Frontal cortex (tissue), 4 donors: ENCODE data around the gene MED27. TPM values are rescaled to one million over a fixed set of nuclear protein-coding genes. Genes with fewer than 3 reads are reported as not detected.

Experiments used
- DNase-seq, 2 donors: peaks; one replicate each; pipeline ENCODE4 v3.0.0; 2012; ENCODE audit warnings: low spot score in 2 of 2
- FAIRE-seq: peaks from 2 replicates; lab custom pipeline; 2012; peaks lifted over from hg19 to GRCh38; lab: Jason Lieb, UNC
- total RNA-seq: library from RNA; depleted of rRNA; stranded (reverse); fragments of >200 nt; gene quantifications from one replicate; pipeline ENCODE4 v1.2.3, GENCODE V29; 2014
- donor health status: control.
- donor health status: control.
- donor health status: control.

MED27 gene
- total RNA-seq, 1 donor from 2014 or later, result 11.8 TPM

DNA sequence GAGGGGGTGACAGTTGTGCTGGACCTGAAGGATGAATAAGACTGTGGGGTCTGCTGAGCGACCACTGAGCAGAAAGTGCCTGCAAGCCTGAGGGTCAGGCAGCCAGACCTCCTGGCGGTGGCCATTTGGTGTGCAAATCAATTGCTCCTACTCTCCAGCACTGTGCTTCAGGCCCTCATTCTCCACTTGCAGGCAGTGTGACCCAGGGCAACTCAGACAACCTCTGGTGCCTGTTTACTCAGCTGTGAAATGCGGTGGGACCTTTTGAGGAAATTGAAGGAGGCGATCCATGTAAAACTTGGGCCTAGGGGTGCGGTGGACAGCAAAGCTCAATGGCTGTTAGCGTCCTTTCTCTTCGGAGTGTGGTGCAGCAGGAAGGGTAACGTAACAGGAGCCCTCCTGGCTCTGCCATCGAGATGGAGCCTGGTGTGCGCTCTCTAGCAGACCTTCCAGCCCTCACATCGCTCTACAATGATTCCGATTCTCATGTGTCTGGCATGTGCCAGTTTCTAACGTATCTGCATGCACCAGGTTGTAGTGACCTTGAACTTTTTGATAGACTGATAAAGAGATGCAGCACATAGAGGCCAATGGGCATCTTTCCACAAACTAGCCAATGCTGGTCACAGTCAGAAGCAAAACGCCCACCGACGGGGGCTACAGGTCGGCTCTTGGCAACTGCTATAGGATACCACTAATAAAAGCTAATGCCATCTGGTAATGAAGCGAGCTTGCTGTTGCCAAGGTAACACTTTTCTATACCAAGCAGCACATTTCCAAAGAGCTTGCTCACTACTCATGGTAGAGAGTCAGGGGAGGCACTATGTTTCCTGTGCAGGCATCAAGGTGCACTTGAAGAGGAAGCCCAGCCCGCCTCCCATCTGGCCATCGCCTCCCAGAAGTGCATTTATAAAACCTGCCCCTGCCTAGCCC is 180.1 kb downstream of the MED27 start:
- DNase-seq (no peak), FAIRE-seq (no peak)

- FAIRE-seq (no peak), DNase-seq (no peak)
Measured at GRCh38 chr9:131892902-131893500, 186.7 kb downstream of the MED27 start.

GRCh38 chr9:131892162-131892707 is 187.4 kb downstream of the MED27 start:
- no peak for FAIRE-seq

GRCh38 chr9:131891598-131891997 is 188.1 kb downstream of the MED27 start:
- no peak for DNase-seq
- no peak for FAIRE-seq

More at GRCh38 chr9:131892162-131892707, 187.4 kb downstream of the MED27 start:
- DNase-seq, result no peak

- no peak for FAIRE-seq
- DNase-seq, result no peak
Measured at GRCh38 chr9:131889437-131890251, 190.0 kb downstream of the MED27 start.

DNA sequence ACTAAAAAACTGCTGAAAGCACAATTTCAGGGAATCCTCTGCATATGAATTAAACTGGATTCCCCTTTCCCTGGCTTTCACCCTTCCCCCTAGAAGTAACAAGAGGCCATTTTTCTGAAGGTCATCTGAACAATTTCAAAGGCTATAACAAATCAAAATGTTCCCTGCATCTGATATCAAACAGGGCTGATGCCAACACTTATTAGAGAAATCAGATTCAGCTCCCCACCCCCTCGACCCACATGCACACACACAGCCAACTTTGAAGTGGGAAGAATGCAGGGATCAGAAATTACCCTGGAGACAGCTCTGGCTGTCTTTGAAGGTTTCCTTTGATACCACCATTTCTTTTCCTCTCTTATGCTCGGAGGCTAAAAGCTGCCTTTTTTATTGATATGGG is 190.7 kb downstream of the MED27 start:
- FAIRE-seq (no peak), DNase-seq (no peak)

- FAIRE-seq (no peak), DNase-seq (no peak)
Measured at GRCh38 chr9:131887680-131888079, 192.0 kb downstream of the MED27 start.

GRCh38 chr9:131886826-131887225 is 192.8 kb downstream of the MED27 start:
- no peak for FAIRE-seq
- DNase-seq, result no peak

GRCh38 chr9:131885144-131885609 is 194.5 kb downstream of the MED27 start:
- DNase-seq, result no peak
- no peak for FAIRE-seq

GRCh38 chr9:131884222-131884621 is 195.4 kb downstream of the MED27 start:
- DNase-seq (no peak), FAIRE-seq (no peak)

DNA sequence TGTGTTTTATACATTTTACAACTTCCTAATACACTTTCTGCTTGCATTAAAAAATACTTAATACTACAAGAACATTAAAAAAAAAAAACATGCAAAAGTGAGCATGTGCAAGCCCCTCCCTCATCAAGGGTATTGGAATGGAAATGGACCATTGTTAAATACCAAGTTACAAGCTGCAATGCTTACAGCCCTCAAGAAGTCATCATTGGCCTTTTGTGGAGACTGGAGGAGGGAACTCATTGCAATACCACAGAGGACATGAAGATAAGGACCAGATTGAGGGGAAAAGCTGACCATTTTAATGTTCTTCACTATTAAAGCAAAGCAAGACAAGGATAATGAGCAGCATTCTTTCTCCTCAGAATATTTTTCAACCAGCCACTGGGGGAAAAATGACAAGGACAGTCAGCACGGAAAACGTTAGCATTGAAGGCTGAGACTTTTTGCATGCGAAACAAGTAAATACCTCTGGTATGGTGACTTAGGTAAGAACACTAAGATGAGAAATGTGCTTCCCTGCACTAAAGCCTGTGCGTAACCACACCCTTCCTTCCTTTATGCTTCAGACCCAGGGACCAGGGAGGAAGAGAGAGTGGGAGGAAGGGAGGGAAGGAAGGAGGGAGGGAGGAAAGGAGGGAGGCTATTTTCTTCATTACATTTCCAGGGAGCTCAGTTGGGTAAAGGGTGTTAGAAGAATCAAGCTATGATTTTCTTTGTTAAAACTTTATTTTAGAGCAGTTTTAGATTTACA is 198.7 kb downstream of the MED27 start:
- no peak for FAIRE-seq

GRCh38 chr9:131879911-131880290 is 199.8 kb downstream of the MED27 start:
- no peak for DNase-seq

More for the DNA sequence above, 198.7 kb downstream of the MED27 start:
- no peak for DNase-seq

GRCh38 chr9:131879181-131879910 is 200.3 kb downstream of the MED27 start:
- FAIRE-seq (no peak), DNase-seq (no peak)

More at GRCh38 chr9:131879911-131880290, 199.8 kb downstream of the MED27 start:
- FAIRE-seq, result no peak

GRCh38 chr9:131876486-131876885 is 203.2 kb downstream of the MED27 start:
- DNase-seq (no peak), FAIRE-seq (no peak)

- DNase-seq, result no peak
- FAIRE-seq, result no peak
Measured at GRCh38 chr9:131875828-131876485, 203.7 kb downstream of the MED27 start.

DNA sequence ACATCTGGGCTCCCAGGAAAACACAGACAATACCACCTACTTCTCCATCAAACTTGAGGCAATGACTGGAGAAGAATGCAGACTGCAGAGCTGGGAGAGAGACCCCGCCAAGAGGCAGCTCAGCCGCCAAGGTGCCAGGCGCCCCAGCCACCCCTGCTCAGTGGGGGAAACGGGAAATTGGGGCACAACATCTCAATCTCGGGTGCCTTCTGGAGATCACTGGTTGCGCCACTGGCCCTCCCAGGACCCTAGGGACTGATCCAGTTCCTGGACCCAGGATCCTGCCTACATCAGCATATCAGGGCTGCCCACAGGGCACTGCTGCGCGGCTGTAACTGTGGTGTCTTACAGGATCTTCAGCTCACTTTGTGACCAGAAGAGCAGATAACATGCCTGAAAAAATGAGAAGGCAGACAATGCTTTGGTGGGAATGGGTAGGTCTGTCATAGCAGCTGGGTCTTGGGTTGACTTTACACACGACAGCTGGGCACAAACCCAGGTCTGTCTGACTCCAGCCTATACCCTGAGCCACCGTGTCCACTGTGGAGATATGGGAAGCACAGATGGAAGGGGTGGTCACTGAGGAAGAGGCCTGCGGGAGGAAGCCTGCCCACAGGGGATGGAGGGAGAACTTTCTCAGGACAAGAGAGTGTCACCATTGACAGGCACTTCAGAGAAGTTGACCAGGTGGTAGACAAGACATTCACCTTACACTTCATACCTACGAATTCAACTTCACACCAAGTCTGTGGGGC is 204.6 kb downstream of the MED27 start:
- DNase-seq, result no peak

GRCh38 chr9:131874447-131874846 is 205.2 kb downstream of the MED27 start:
- DNase-seq (no peak), FAIRE-seq (no peak)

More for the DNA sequence above, 204.6 kb downstream of the MED27 start:
- FAIRE-seq, result no peak
